Left ventricle myocardium superior (tissue), 1 donor: ENCODE results near the gene DGKH. TPM values are rescaled to one million over a fixed set of nuclear protein-coding genes. Genes with fewer than 3 reads are reported as not detected.
A peak's percentile ranks its signal among the peaks of the same experiment; 100 is the strongest.

Experiments
- ATAC-seq: fragments of 200-7000 bp; cut with Tn5 transposase; one replicate; pipeline ENCODE4 v1.9.1; 2020; ENCODE audit warnings: mild to moderate bottlenecking, moderate library complexity
- DNase-seq: peaks from one replicate; pipeline ENCODE4 v3.0.0-alpha.2; 2020
- intact Hi-C: fragments of 100-400 bp; cut with micrococcal nuclease; formaldehyde crosslinking; loops from one replicate; pipeline ENCODE4 v1.11.0; 2022
- long read RNA-seq: library from polyadenylated mRNA; unstranded; transcript quantifications from one replicate; pipeline ENCODE4 v2.0.0, GENCODE V29; 2021
- total RNA-seq: library from RNA; stranded (reverse); fragmentation: NEBNext Ultra II Directional; extraction: Animal tissue kit (Norgen Biotek cat#: 25700); gene quantifications from one replicate; pipeline ENCODE4 v1.2.1, GENCODE V29; 2021
- donor health status: DM: no; HTN: yes; CAD: no; lungs with severe emphysema.

Gene DGKH
- 5.2 TPM for total RNA-seq
- long read RNA-seq, partial matches to known transcripts = 0 of 3 reads
- long read RNA-seq, other reads (novel, unspliced or antisense) = 3 of 3 reads

DNA sequence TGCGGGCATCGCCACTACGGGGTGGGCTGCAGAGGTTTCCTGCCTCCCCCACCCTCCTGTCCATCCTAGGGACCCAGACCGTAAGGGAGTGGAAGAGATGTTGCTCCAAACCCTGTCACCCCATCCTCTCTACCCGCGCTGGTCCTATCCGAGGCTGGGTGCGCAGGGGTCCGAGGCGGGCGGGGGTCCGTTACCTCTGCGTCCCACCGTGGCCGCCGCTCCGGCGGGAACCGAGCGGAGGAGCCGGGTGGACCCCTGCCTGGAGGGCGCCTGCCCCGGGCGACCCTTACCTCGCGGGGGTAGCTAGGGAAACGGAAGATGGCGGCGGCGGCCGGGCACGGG is at the start of gene DGKH:
TSS of gene DGKH (plus strand) at position 307 of the 342 bp plus-strand sequence. CDS start 126 bp downstream, outside the sequence.
- no peak for DNase-seq
- intact Hi-C loops = no loop called here
- peak; percentile 20 for ATAC-seq

DNA sequence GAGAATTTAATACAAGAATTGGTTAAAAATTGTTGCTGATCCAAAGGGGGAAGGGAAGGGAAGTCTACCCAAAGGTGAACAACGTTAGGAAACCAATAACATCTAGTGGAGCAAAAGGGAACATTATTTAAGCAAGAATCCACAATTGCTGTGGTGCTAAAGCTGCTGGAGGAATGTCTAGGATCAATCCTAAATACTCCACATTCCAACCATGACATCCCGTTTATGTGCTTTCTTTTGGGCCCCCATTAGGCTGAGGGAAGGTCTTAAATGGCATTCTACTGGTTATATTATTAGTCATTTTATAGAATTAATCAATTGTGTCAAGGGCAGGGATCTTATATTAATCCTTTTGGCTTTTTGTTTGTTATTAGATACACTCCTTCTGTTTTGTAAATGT is 47.6 kb upstream of the DGKH start:
- intact Hi-C loops = no loop called here
- no peak for ATAC-seq
- DNase-seq = no peak

DNA sequence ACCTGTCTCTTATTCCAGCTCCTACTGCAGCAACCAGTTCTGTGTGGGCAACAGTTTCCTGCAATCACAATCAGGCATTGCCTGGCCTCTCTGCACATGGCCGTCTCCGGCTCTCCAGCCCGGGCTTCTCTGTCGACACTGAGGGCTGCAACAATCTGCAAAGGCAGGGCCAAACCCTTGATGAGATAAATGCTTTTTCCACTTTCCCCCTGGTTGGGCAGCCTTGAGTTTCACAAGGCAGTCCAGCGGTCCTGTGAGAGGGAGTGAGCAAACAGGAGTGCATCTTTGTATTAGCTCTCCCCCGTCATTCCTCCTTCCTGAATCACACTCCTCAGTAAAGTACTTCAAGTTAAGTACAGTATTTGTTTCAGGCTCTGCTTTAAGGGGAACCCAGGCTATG is 46.9 kb upstream of the DGKH start:
- ATAC-seq = no peak
- no peak for DNase-seq
- intact Hi-C loops = no loop called here

- intact Hi-C loops = no loop called here
- no peak for ATAC-seq
- no peak for DNase-seq
Measured at GRCh38 chr13:42002066-42002465, 46.4 kb upstream of the DGKH start.

- DNase-seq (no peak), ATAC-seq (no peak)
- intact Hi-C loops = no loop called here
Measured at GRCh38 chr13:42007844-42008243, 40.6 kb upstream of the DGKH start.

- DNase-seq = no peak
- ATAC-seq = no peak
- intact Hi-C loops = no loop called here
Measured at GRCh38 chr13:42009057-42009456, 39.4 kb upstream of the DGKH start.

- peak; percentile 30 for ATAC-seq
- DNase-seq = no peak
- intact Hi-C loops = no loop called here
Measured at GRCh38 chr13:42011601-42012350, 36.7 kb upstream of the DGKH start.

DNA sequence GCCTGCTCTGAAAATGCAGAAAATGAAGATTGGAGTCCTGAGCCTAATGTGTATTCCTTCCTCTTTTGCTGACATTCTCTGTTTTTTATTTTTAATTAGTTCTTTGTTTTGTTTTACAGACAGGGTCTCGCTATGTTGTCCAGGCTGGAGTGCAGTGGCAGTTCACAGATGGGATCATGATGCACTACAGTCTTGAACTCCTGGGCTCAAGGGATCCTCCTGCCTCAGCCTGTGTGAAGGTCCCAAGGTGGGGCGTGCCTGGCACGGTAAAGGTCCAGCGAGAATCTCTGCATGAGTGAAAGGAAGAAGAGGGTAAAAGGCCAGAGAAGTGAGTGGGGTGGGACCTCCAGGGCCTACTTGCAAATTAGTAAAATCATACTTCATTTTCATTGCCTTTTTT is 34.3 kb upstream of the DGKH start:
- no peak for ATAC-seq
- DNase-seq = no peak
- intact Hi-C loops = no loop called here

DNA sequence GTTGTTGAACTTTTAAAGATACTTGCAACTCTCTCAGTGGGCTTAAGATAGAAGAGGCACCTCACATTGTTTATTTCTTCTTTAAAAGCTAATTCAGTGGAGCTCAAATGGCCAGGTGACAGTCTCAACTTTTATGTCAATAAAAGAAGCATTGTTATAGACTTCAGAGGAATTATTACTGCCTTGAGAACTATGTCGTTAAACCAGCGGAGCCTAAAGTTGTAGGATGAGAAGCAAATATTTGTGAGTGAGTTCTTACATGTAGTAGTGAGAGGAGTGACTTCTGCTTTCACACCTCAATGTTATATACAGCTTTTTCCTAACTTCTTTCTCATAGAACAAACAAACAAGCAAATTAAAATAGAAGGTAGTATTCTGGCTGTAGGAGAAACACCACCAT is 31.2 kb upstream of the DGKH start:
- no peak for DNase-seq
- intact Hi-C loops = no loop called here
- ATAC-seq = no peak

GRCh38 chr13:42021851-42022250 is 26.6 kb upstream of the DGKH start:
- DNase-seq = no peak
- no peak for ATAC-seq
- intact Hi-C loops = no loop called here

GRCh38 chr13:42022336-42022735 is 26.1 kb upstream of the DGKH start:
- DNase-seq (no peak), ATAC-seq (no peak)
- intact Hi-C loops = no loop called here

DNA sequence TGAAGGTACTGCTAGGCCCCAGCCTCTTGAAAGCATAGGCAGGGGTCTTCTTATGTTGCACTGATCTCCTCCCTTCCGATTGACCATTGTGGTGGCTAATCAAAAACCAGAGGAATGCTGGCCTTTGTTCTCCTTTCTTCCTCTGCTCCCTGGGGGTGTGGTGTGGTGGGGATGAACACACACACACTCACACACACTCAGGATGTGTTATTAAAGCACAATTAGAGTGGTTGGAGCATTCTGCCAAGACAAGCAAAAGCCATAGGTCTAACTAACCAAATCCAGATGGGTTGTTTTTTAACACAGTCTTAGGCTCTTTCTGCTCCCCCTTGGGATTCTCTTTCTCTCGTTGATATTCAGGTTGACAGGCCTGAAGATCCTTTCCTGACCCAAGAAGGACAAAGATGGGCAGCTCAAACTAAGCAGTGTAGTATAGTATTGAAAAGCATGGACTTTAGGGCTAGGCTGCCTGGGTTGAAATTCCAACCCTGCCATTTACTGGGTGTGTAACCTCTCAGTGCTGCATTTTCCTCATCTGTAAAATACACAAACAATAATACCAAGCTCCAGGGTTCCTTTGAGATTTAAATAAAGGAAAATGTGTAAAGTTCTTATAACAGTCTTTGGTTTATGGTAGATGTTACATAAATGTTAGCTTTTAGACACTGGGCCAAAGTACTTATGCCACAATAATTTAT is 25.5 kb upstream of the DGKH start:
- DNase-seq = no peak
- intact Hi-C loops = no loop called here
- ATAC-seq = no peak

- intact Hi-C loops = no loop called here
- ATAC-seq (no peak), DNase-seq (no peak)
Measured at GRCh38 chr13:42027286-42027685, 21.2 kb upstream of the DGKH start.

DNA sequence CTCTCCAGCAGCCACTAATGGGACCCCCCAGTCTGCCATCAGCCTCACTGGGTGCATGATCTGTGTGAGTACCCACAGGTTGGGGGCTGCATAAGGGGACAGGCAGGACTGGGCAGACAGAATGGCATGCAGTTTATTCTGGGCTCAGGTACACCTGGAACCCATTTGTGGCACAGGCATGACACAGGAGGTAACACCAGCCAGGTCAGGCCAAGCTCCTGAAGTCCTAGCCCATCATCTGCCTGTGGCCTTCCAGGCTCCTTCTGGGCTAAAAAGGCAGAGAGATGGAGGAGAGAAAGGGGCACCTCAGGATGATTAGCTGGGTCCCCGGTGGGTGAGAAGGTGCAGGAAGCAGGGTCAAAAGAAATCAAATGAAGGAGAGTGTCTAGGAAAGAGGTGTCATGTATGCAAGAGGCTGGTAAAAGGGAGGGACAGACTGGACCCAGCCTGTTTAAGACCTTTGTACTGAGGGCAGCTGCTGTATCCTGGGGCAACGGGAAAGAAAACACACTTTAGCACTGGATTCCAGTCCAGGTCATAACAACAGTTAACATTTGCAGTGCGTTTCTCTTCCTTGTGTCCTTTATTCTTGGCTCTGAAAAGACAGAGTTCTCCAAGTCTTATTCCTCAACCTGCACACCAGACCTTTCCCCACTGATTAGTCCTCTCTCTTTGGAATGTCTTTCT is 20.2 kb upstream of the DGKH start:
- ATAC-seq (no peak), DNase-seq (no peak)
- intact Hi-C loops = no loop called here

DNA sequence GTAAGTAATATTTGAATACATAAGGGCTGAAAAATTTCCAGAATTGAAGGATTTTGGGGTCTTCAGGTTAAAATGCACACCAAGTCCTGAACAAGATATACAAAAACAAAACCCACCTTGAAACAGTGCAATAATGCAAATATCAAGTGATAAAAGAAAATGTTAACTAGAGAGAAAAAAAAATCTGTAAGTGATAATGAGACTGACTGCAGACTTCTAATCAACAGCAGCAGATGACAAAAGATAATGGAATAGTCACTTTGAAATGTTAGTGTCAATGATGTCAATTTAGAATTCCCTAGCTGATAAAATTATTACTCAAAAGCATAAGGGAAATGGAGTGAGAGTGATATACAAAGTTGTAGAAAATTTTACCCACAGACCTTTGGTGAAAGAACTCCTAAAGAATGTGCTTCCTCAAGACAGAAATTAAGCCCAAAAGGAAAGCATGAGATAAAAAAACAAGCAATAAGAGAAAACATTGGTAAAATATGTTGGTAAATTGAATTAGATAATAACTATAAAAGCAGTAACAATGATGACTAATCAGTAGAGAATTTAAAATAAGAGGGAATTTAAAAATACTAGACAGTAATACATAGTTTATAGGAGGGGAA is 12.4 kb upstream of the DGKH start:
- ATAC-seq = no peak
- intact Hi-C loops = no loop called here
- no peak for DNase-seq

DNA sequence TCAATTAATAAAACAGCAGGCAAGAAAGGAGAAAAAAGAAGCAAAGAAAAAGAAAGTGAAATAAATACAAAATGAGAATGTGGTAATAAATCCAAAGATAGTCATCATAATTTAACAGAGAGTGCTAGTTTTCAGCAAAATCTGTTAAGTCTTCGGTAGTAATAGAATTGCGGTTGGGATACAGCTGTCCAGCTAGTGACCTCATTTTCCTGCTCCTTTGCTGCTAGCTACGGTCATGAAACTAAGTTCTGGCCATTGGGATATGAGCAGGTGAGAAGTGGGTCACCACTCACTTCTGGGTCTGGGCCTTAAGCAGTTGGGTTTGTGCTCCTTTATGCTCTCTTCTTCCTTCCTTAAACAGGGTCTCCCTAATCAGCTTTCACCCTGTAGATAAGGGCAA is 11.7 kb upstream of the DGKH start:
- intact Hi-C loops = no loop called here
- no peak for DNase-seq
- no peak for ATAC-seq

DNA sequence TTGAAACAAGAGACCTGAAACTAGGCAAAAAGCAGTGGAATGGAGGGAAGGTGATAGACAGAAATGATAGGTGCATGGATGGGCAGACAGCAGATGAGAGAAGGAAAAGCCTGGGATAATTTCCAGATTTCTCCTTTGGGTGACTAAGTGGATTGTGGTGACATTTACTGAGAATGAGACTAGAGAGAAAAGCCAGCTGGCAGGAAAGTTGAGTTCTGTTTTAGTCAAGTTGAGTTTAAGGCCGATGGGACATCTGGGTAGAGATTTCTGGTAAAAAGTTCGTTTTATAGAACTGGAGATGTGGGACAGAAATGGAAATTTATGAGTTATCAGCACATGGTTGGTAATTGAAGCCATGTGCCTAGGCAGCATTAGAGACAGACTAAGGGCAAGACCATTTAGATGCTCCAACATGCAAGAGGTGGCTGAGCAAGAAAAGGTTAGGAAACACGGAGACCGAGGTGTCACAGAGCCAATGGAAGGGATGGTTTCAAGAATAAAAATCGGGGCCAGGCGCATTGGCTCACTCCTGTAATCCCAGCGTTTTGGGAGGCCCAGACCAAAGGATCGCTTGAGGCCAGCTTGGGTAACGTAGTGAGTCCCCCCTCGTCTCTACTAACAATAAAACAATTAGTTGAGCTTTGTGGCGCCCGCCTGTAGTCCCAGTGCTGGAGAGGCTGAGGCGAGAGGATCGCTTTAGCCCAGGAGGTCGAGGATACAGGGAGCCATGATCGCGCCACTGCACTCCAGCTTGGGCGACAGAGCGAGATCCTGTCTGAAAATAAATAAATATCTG is 9.6 kb upstream of the DGKH start:
- intact Hi-C loops = no loop called here
- DNase-seq = peak; percentile 23
- ATAC-seq = no peak

DNA sequence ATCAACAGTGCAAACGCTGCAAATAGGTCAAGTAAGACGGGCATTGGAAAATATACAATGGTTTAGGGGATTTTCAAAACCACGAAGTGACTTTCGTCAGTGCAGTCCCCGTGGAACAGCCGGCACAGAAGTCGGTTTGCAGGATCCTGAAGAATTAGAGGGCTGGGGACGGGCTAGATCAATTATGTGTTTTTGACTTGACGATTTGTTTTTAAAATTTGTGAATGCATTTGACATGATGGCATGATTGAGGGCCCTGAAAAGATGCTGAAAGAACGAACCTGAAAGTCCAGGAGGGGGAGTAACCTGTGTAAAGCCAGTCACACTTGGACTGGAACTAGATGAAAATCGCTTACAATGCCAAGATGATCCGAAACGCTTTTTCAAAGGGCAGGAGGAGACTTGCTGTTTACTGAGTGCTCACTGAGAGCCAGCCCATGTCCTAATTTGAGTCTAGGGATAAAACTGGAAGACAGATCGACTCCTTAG is 8.9 kb upstream of the DGKH start:
- peak; percentile 4 for ATAC-seq
- DNase-seq = no peak

More for the DNA sequence above, 8.9 kb upstream of the DGKH start:
- intact Hi-C loops = no loop called here
